Myocyte (in vitro differentiated cells): ENCODE data around the gene UBFD1. TPM values are rescaled to one million over a fixed set of nuclear protein-coding genes. Genes with fewer than 3 reads are reported as not detected.
"Not testable (repeated sequence)": the region's sequence is repeated elsewhere in the genome, so short reads cannot be mapped to it uniquely, and the experiment has no call there.

Experiments used
- DNase-seq: peaks from one replicate; pipeline ENCODE4 v3.0.0-alpha.2; 2012; ENCODE audit warnings: low read depth
- total RNA-seq: library from RNA; depleted of rRNA; stranded (reverse); fragments of >200 nt; gene quantifications from 2 replicates; pipeline ENCODE4 v1.2.3, GENCODE V29; 2014

UBFD1 gene
- total RNA-seq, 1 donor from 2014 or later, result 234 TPM

DNA sequence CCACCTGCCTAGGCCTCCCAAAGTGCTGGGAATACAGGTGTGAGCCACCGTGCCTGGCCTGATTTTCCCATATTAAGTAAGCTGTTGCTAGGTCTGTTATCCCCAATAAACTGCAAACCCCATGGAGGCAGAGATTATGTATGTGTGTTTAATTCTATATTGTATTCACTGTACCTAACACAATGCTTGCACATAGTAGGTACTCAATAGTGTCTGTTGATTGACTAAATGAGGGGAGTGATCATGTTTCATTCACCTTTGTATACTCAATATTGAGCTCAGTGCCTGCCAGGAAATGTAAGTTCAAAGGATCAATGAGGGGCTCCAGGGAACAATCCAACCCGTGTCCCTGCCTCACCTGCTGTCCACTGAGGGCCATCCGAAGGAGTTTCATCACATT is 32.6 kb upstream of the UBFD1 start:
- no peak for DNase-seq

- DNase-seq, result no peak
Observed at GRCh38 chr16:23527961-23528643, 29.4 kb upstream of the UBFD1 start.

DNA sequence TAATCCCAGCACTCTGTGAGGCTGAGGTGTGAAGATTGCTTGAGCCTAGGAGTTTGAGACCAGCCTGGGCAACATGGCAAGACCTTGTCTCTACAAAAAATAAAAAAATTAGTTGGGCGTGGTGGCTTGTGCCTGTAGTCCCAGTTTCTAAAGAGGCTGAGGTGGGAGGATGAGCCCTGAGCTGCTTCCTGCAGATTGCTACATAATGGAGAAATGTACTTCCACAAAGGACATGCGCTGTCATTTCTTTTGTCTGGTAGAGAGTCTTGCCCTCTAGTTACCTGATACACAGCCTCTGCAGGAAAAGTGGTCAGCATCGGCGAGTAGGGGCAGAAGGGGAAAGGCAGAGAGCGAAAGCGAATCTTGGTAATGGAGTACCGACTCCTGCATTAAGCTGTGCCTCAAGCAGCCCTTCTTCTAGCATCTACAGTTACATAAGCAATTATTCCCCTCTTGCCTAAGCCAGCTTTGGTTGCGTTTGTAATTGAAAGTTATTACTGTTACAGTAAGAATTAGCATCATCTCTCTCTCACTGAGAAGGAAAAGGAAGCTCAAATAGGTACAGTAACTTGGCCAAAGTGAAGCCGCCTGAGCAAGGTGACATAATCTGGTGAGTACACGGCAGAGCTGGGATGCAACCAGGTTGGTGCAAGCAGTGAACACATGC is 28.8 kb upstream of the UBFD1 start:
- DNase-seq, result no peak

- DNase-seq, result no peak
Observed at GRCh38 chr16:23530062-23530461, 27.5 kb upstream of the UBFD1 start.

DNA sequence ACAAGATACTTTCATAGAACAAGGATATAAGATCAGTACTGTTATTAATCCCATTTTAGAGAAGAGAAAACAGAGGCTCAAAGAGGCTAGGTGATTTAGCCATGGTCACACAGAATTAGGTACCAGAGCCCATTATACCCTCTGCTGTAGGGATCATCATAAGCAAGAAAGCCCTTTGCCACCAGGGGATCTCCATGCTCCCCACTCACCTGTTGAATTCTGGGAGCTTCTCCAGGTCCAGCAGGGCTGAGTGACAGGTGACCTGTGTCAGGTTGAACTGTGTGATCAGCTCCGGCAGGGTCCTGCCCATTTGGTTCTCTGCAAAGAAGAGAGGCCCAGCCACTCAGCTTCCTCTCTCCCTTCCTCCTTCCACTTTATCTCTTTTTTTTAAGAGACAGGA is 25.1 kb upstream of the UBFD1 start:
- no peak for DNase-seq

GRCh38 chr16:23534868-23535860 is 22.4 kb upstream of the UBFD1 start:
- peak; percentile 87 for DNase-seq

DNA sequence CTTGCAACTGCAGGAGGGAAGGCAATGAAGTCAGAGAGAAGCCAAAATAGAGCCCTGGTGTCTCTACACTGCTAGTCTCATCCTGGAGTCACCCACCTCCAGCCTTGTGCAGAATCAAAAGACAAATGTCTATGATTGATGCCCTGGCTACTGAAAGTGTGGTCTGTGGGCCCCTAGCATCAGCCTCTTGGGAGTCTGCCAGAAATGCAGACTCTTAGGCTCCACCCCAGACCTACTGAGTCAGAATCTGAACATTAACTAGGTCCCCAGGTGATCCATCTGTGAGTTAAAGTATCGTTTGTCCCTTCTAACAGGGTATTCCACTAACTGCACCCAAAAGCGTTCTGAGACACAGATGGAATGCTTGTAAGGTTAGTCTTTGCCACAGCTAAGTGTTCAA is 21.6 kb upstream of the UBFD1 start:
- DNase-seq, result no peak

- DNase-seq, result no peak
Observed at GRCh38 chr16:23537390-23537789, 20.1 kb upstream of the UBFD1 start.

DNA sequence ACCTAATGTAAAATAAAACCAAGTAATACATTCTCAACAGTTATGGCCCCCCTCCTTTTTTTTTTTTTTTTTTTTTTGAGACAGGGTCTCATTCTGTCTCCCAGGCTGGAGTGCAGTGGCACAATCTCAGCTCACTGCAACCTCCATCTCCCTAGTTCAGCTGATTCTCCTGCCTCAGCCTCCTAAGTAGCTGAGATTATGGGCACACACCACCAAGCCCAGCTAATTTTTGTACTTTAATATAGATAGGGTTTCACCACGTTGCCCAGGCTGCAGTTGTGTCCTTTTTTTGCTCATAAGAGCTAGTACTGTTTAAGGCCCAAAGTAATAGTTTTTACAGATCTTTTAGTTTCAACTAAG is 18.6 kb upstream of the UBFD1 start:
- no peak for DNase-seq

GRCh38 chr16:23539984-23540816 is 17.3 kb upstream of the UBFD1 start:
- no peak for DNase-seq

GRCh38 chr16:23540817-23541178 is 16.7 kb upstream of the UBFD1 start:
- DNase-seq, result not testable (repeated sequence)

DNA sequence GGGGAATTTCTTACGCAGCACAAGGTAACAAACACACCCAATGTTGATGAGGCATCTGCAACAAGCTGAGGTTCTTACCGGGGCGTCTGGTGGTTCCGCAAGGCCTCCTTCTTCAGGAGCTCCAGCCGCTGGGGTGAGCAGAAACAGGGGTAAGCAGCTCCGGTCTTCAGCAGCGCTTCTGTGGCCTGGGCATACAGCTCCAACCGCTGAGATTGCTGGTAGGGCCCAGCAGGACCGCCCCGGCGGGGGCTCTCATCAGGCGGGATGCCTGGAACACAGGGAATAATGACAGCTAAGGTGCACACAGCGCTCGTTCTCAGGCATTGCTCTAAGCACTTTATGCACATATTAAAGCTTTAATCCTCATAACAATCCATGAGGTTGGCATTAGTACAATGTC is 13.1 kb upstream of the UBFD1 start:
- DNase-seq, result no peak

DNA sequence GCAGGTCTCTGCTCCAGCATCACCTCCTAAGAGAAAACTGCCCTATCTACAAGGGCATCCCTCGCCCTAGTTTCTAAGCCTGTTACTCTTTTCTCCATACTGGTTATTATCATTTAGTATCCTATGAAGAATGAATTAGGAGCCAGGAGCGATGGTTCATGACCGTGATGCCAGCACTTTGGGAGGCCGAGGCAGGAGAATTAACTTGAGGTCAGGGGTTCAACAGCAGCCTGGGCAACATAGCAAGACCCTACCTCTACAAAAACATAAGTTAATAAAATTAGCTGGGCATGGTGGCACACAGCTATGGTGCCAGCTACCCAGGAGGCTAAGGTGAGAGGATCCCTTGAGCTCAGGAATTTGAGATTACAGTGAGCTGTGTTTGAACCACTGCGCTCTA is 7.6 kb upstream of the UBFD1 start:
- no peak for DNase-seq

DNA sequence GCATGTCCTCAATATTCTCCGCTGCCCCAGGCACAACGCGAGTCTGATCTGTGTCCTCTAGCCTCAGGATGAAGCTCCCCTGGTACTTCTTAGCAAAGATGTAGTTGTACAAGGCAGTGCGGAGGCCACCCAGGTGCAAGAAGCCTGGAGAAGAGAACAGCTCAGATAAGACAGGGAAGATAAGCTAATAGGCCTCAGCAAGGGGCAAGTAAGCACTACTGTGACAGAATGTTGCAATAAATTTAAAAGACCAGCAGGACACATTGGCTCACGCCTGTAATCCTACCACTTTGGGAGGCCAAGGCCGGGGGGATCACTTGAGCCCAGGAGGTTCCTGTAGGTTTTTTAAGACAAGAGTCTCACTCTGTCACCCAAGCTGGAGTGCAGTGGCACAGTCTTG is 5.4 kb upstream of the UBFD1 start:
- DNase-seq, result no peak

DNA sequence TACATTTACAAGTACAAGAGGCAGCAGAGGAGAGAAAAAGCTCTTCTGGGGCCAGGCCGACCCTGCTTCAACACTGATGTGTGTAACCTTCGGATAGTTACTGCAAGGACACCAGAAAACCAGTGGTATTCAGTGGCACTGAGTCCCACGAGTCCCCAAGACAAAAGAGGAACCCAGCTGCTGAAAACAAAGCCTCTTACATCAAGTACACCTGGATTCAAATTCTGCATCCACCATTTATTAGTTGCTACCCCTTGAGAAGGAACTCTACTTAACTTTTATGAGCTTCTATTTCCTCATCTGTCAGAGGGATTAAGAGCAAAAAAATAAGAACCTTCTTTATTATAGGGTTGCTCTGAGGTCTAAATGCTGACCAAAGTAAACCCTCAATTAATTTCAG is 3.0 kb upstream of the UBFD1 start:
- no peak for DNase-seq

GRCh38 chr16:23557779-23558702 is 514 bp downstream of the UBFD1 start:
- DNase-seq, result no peak

DNA sequence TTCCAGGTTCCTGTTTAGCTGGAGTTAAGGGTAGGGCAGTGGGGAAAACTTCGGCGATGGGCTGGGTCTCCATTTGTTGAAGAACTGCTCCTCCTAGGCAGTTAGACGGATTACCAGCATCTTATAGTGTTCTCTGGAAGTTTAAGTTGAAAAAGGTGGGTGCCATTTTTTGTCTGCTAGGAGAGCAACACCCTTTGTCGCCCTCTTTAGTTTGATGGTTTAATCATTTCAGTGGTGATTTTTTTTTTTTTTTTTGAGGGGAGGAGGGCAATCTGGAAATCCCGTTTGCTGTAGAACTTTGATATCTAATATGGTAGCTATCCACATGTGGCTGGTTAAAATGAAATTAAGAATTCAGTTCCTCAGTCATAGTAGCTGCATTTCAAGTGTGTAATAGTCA is 4.1 kb downstream of the UBFD1 start:
- no peak for DNase-seq

GRCh38 chr16:23562505-23562904 is 5.0 kb downstream of the UBFD1 start:
- no peak for DNase-seq

- no peak for DNase-seq
Observed at GRCh38 chr16:23563186-23563585, 5.7 kb downstream of the UBFD1 start.
